Measurements from ENCODE around the gene SLC31A2. TPM values are rescaled to one million over a fixed set of nuclear protein-coding genes. Genes with fewer than 3 reads are reported as not detected.

Gene SLC31A2
- total and polyA plus RNA-seq, 2 donors (not counting 1 experiment from before 2014, with no cell fraction given): 17.8 TPM

- Histone ChIP-seq H3K79me2 (ENCODE audit: control insufficient read depth, insufficient read depth, low read length) (no peaks in the 10 kb centered on the region), H3K4me2 (ENCODE audit: extremely low read depth, insufficient read depth, low read length) (no peak overlapping the region), H3K9me3 (ENCODE audit: control insufficient read depth, insufficient read depth, low read depth, low read length) (no peaks in the 10 kb centered on the region), H2AFZ (ENCODE audit: low read length) (no peak overlapping the region), H3K27me3 (ENCODE audit: control insufficient read depth, insufficient read depth, low read length) (no peaks in the 10 kb centered on the region), H3K27ac (ENCODE audit: insufficient read depth, low read length) (no peak overlapping the region), H3K4me3 (replicated peaks in 1 of 4; ENCODE audit: control extremely low read depth in 1 of 4, insufficient read depth in 1 of 4, low read depth in 3 of 4, low read length in 4 of 4) (no peak overlapping the region), H3K36me3 (ENCODE audit: control insufficient read depth, insufficient read depth, low read length) (peaks cover 7% of the 10 kb centered on the region), H4K20me1 (ENCODE audit: control insufficient read depth, extremely low read depth, insufficient read depth, low read length) (no peaks in the 10 kb centered on the region), H3K4me1 (ENCODE audit: control insufficient read depth, extremely low read depth, insufficient read depth, low read length) (peaks cover 5% of the 10 kb centered on the region), H3K9ac (ENCODE audit: insufficient read depth, low read length) (no peak overlapping the region)
- no peak for DNase-seq (ENCODE audit: low read depth in 2 of 2)
- TF ChIP-seq CTCF (conservative IDR thresholded peaks at IDR 0.05 in 1 of 2, IDR thresholded peaks at IDR 0.05 in 1 of 2; ENCODE audit: low read depth in 1 of 2, low read length in 2 of 2) (no peak), EZH2 (IDR thresholded peaks at IDR 0.05; ENCODE audit: low read length, missing control alignments) (no peak)
These were observed 6.1 kb downstream of the SLC31A2 start for GRCh38 chr9:113156880-113157279.

- TF ChIP-seq CTCF (conservative IDR thresholded peaks at IDR 0.05 in 1 of 2, IDR thresholded peaks at IDR 0.05 in 1 of 2; ENCODE audit: low read depth in 1 of 2, low read length in 2 of 2) (no peak), EZH2 (IDR thresholded peaks at IDR 0.05; ENCODE audit: low read length, missing control alignments) (no peak)
- no peaks in the 10 kb centered on the region for H3K79me2 ChIP-seq (ENCODE audit: control insufficient read depth, insufficient read depth, low read length)
These were observed 7.6 kb downstream of the SLC31A2 start for GRCh38 chr9:113158446-113158845.

GRCh38 chr9:113160571-113160970, 9.8 kb downstream of the SLC31A2 start:
- no peak overlapping the region for H3K9ac ChIP-seq (ENCODE audit: insufficient read depth, low read length)
- no peaks in the 10 kb centered on the region for H4K20me1 ChIP-seq (ENCODE audit: control insufficient read depth, extremely low read depth, insufficient read depth, low read length)
- H3K4me2 ChIP-seq (ENCODE audit: extremely low read depth, insufficient read depth, low read length): no peak overlapping the region
- no peaks in the 10 kb centered on the region for H3K9me3 ChIP-seq (ENCODE audit: control insufficient read depth, insufficient read depth, low read depth, low read length)
- no peaks in the 10 kb centered on the region for H3K27me3 ChIP-seq (ENCODE audit: control insufficient read depth, insufficient read depth, low read length)
- H3K4me1 ChIP-seq (ENCODE audit: control insufficient read depth, extremely low read depth, insufficient read depth, low read length): peaks cover 4% of the 10 kb centered on the region
- H3K36me3 ChIP-seq (ENCODE audit: control insufficient read depth, insufficient read depth, low read length): peaks cover 16% of the 10 kb centered on the region
- no peak for TF ChIP-seq CTCF (conservative IDR thresholded peaks at IDR 0.05 in 1 of 2, IDR thresholded peaks at IDR 0.05 in 1 of 2; ENCODE audit: low read depth in 1 of 2, low read length in 2 of 2)
- no peak for TF ChIP-seq EZH2 (IDR thresholded peaks at IDR 0.05; ENCODE audit: low read length, missing control alignments)
- no peak overlapping the region for H3K27ac ChIP-seq (ENCODE audit: insufficient read depth, low read length)
- DNase-seq (ENCODE audit: low read depth in 2 of 2): no peak
- no peak overlapping the region for H3K4me3 ChIP-seq (replicated peaks in 1 of 4; ENCODE audit: control extremely low read depth in 1 of 4, insufficient read depth in 1 of 4, low read depth in 3 of 4, low read length in 4 of 4)
- no peaks in the 10 kb centered on the region for H3K79me2 ChIP-seq (ENCODE audit: control insufficient read depth, insufficient read depth, low read length)
- H2AFZ ChIP-seq (ENCODE audit: low read length): no peak overlapping the region

More at GRCh38 chr9:113158446-113158845, 7.6 kb downstream of the SLC31A2 start:
- H3K36me3 ChIP-seq (ENCODE audit: control insufficient read depth, insufficient read depth, low read length): peaks cover 16% of the 10 kb centered on the region
- H4K20me1 ChIP-seq (ENCODE audit: control insufficient read depth, extremely low read depth, insufficient read depth, low read length): no peaks in the 10 kb centered on the region
- no peak overlapping the region for H3K4me2 ChIP-seq (ENCODE audit: extremely low read depth, insufficient read depth, low read length)
- H3K27me3 ChIP-seq (ENCODE audit: control insufficient read depth, insufficient read depth, low read length): no peaks in the 10 kb centered on the region
- no peaks in the 10 kb centered on the region for H3K4me1 ChIP-seq (ENCODE audit: control insufficient read depth, extremely low read depth, insufficient read depth, low read length)
- no peak overlapping the region for H3K9ac ChIP-seq (ENCODE audit: insufficient read depth, low read length)
- H3K4me3 ChIP-seq (replicated peaks in 1 of 4; ENCODE audit: control extremely low read depth in 1 of 4, insufficient read depth in 1 of 4, low read depth in 3 of 4, low read length in 4 of 4): no peak overlapping the region
- no peak for DNase-seq (ENCODE audit: low read depth in 2 of 2)
- no peak overlapping the region for H3K27ac ChIP-seq (ENCODE audit: insufficient read depth, low read length)
- no peak overlapping the region for H2AFZ ChIP-seq (ENCODE audit: low read length)
- H3K9me3 ChIP-seq (ENCODE audit: control insufficient read depth, insufficient read depth, low read depth, low read length): no peaks in the 10 kb centered on the region

Data from fibroblast of lung (primary cell).